Tibial nerve (tissue), 4 donors: ENCODE data around the gene ESRRB. TPM values are rescaled to one million over a fixed set of nuclear protein-coding genes. Genes with fewer than 3 reads are reported as not detected.

Source experiments
- DNase-seq, 2 donors: peaks; one replicate each; pipeline ENCODE4 v3.0.0-alpha.2; 2019; ENCODE audit warnings: low spot score in 2 of 2
- H3K27ac ChIP-seq, 4 donors: fragments of 200-600 bp; sonication (generic) in 3 of 4; one replicate each; pipeline ENCODE4 v1.5.1; 2017 to 2019; ENCODE audit warnings: mild to moderate bottlenecking in 1 of 4
- H3K27me3 ChIP-seq, 2 donors: fragments of 200-600 bp; sonication (generic) in 1 of 2; one replicate each; pipeline versions ENCODE4 v1.5.1 to v1.6.0; 2017 to 2019
- H3K36me3 ChIP-seq, 3 donors: fragments of 200-600 bp; sonication (generic); one replicate each; pipeline ENCODE4 v1.5.1; 2018 to 2019
- H3K4me1 ChIP-seq, 4 donors: fragments of 200-600 bp; sonication (generic) in 3 of 4; one replicate each; pipeline ENCODE4 v1.5.1; 2017 to 2019
- H3K4me3 ChIP-seq, 4 donors: fragments of 200-600 bp; sonication (generic) in 3 of 4; one replicate each; pipeline ENCODE4 v1.5.1; 2017 to 2019; ENCODE audit warnings: mild to moderate bottlenecking in 1 of 4, moderate library complexity in 1 of 4
- H3K9me3 ChIP-seq, 4 donors: fragments of 200-600 bp; sonication (generic) in 3 of 4; one replicate each; pipeline ENCODE4 v1.5.1; 2017 to 2019
- EP300 ChIP-seq, 2 donors: sonication (generic); formaldehyde crosslinking; IDR thresholded peaks; one replicate each; pipeline ENCODE4 v1.6.1; 2017; ENCODE audit warnings: antibody characterized with exemption in 2 of 2, mild to moderate bottlenecking in 1 of 2
- POLR2A ChIP-seq, 2 donors: fragments of 450-650 bp; IDR thresholded peaks; one replicate each; pipeline ENCODE4 v1.6.1; 2017; ENCODE audit warnings: antibody characterized with exemption in 2 of 2, mild to moderate bottlenecking in 2 of 2, moderate library complexity in 2 of 2
- WGBS, 2 donors: methylation state at CpG; one replicate each; pipeline ENCODE4 v1.1.5; 2018; 5-methylcytosine and 5-hydroxymethylcytosine counted together
- total RNA-seq, 4 donors: library from RNA; depleted of rRNA; stranded (reverse); fragments of >200 nt; gene quantifications; one replicate each; pipeline ENCODE4 v1.1.0, GENCODE V29; 2016
- TF ChIP-seq, protein P1 (sequence below), 5 experiments: fragments of 200-600 bp in 3 of 5; fragments of 450-650 bp in 2 of 5; sonication (generic) in 3 of 5; IDR thresholded peaks; one replicate each; pipeline ENCODE4 v1.5.1; 2016 to 2019; ENCODE audit warnings: antibody characterized with exemption in 5 of 5, mild to moderate bottlenecking in 3 of 5, moderate library complexity in 2 of 5

Gene ESRRB
- total RNA-seq, 4 donors from 2014 or later = 0.87 to 1.5 TPM; not detected in 2

DNA sequence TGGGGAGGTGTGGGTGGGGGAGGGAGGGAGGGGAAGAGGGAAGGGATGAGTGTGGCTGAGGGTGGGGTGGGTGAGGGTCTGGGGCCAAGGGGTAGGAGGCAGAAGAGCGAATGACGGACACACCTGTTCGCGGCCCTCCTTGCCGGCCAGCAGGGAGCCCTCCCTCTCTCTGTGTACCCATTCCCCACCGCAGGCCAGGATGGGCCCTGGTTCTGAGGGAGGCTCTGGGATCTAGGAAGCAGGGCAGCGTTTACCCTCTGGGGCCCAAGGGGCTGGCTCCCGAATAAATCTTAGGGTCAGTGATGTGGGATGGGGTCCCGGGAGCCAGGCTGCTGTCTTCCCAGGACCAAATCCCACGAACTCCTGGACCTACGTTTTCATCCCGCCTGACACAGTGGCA lies 46.0 kb upstream of the ESRRB start:
- no peak for TF ChIP-seq POLR2A (IDR thresholded peaks at IDR 0.05)
- TF ChIP-seq, protein P1, sequence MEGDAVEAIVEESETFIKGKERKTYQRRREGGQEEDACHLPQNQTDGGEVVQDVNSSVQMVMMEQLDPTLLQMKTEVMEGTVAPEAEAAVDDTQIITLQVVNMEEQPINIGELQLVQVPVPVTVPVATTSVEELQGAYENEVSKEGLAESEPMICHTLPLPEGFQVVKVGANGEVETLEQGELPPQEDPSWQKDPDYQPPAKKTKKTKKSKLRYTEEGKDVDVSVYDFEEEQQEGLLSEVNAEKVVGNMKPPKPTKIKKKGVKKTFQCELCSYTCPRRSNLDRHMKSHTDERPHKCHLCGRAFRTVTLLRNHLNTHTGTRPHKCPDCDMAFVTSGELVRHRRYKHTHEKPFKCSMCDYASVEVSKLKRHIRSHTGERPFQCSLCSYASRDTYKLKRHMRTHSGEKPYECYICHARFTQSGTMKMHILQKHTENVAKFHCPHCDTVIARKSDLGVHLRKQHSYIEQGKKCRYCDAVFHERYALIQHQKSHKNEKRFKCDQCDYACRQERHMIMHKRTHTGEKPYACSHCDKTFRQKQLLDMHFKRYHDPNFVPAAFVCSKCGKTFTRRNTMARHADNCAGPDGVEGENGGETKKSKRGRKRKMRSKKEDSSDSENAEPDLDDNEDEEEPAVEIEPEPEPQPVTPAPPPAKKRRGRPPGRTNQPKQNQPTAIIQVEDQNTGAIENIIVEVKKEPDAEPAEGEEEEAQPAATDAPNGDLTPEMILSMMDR (IDR thresholded peaks at IDR 0.05) = no peak
- TF ChIP-seq EP300 (IDR thresholded peaks at IDR 0.05) = no peak
- WGBS, 2 donors = 18 to 27% methylated on average over 12 of the region's 12 CpGs
- no peak for DNase-seq
- H3K27ac ChIP-seq = no peak overlapping the region
- H3K27me3 ChIP-seq = peaks cover 0 to 38% of the 10 kb centered on the region in 2 donors
- H3K4me1 ChIP-seq = peaks cover 0 to 4% (median 0%) of the 10 kb centered on the region in 4 donors
- no peaks in the 10 kb centered on the region for H3K36me3 ChIP-seq
- no peaks in the 10 kb centered on the region for H3K9me3 ChIP-seq
- H3K4me3 ChIP-seq = no peak overlapping the region

DNA sequence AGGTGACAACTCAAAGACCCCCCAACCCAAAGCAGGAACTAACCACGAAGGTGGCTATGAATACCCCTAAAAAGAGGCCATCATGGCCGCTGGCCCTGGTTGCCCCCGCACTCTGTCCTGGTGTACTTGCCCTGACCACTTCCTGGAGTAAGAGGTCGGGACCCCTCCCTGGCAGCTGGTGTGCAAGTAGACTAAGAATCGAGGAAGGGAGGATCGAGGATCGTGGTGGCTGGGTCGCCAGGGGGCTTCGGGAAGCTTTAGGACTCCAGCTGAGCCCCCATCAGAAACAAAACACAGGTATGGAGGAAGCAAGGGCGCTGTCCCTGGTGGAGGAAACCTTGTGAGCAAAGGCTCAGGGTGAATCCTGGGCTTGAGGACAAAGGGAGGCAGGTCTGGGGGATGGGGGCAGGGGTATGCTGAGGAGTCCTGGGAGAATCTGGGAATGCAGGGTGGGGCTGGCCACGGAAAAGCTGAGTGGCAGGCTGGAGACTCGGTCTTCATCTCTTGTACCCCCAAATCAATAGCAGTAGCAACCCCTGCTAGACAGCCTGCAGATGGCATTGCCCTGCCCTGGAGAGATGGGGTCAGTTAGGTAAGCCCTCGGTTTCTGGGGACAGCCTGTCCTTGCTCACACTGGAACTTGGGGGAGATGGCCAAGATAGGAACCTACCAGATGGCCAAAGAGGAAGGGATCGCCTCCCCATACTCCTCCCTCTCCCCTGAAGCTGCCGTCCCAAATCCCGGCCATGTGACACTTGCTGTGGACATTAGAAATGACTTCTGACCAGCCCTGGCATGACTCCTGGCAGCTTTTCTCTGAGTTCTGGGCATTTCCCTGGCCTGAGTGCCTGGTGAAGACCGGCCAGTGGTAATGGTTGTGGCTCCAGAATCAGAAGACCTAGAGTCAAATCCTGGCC lies 45.3 kb upstream of the ESRRB start:
- Histone ChIP-seq H3K9me3 (no peaks in the 10 kb centered on the region), H3K4me3 (no peak overlapping the region), H3K27ac (no peak overlapping the region), H3K27me3 (peaks cover 0 to 38% of the 10 kb centered on the region in 2 donors), H3K36me3 (no peaks in the 10 kb centered on the region), H3K4me1 (peaks cover 0 to 4% (median 0%) of the 10 kb centered on the region in 4 donors)
- 50 to 55% methylated on average over 17 of the region's 17 CpGs for WGBS, 2 donors
- DNase-seq = no peak
- TF ChIP-seq, protein P1 (IDR thresholded peaks at IDR 0.05) = no peak
- no peak for TF ChIP-seq EP300 (IDR thresholded peaks at IDR 0.05)
- TF ChIP-seq POLR2A (IDR thresholded peaks at IDR 0.05) = no peak

DNA sequence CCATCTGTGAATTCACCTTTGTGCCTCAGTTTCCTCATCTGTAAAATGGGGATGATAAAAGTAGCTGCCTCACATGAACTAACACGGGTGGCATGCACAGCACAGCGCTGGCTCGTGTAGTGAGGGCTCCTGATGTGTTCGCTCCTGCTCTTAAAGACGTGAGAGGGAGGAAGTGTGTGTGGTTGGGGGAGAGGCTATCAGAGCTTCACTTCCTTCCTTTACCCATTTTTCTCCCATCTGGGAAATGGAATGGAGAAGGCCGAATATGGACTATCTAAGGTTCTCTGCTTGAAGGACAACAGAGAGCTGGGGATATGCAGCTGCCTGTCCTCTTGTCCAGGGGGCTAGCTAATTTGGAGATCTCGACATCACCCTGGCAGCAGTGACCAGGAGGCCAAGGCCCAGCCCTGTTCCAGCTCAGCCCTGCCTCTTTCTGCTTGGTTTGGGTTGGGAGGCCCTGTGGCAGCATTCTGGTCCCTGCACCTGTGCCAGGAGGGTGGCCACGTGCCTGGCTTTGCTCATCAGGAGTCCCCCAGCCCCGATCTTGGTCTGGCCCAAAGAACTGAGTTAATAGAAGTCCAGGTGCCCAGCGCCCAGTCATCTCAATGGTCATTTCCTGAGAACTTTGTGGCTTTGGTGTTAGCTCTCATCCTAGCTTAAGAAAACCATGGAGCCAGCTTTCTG lies 44.5 kb upstream of the ESRRB start:
- no peak overlapping the region for H3K4me3 ChIP-seq
- H3K27ac ChIP-seq = no peak overlapping the region
- H3K36me3 ChIP-seq = no peaks in the 10 kb centered on the region
- H3K9me3 ChIP-seq = no peaks in the 10 kb centered on the region
- WGBS, 2 donors = 81 to 82% methylated on average over 10 of the region's 10 CpGs
- H3K4me1 ChIP-seq = peaks cover 0 to 4% (median 0%) of the 10 kb centered on the region in 4 donors
- no peak for DNase-seq
- TF ChIP-seq POLR2A (IDR thresholded peaks at IDR 0.05) (no peak), EP300 (IDR thresholded peaks at IDR 0.05) (no peak)
- TF ChIP-seq, protein P1 (IDR thresholded peaks at IDR 0.05) = no peak
- H3K27me3 ChIP-seq = peaks cover 0 to 38% of the 10 kb centered on the region in 2 donors

DNA sequence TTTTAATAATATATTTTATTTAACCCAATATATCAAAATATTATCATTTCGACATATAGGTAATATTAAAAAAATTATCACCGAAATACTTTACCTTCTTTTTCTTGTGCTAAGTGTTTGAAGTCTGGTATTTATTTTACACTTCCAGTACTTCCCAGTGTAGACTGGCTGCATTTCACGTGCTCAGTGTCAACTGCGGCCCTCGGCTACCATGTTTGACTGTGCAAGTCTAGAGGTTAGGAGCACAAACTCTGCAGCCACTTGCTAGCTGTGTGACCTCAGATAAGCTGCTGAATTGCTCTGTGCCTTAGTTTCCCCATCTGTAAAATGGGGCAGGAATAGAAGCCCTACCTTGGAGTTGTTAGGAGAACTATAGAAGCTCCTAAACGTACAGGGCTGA lies 42.3 kb upstream of the ESRRB start:
- WGBS, 2 donors = 88 to 90% methylated on average over 6 of the region's 6 CpGs

More for the DNA sequence above, 42.3 kb upstream of the ESRRB start:
- no peaks in the 10 kb centered on the region for H3K9me3 ChIP-seq
- H3K27ac ChIP-seq = no peak overlapping the region
- H3K27me3 ChIP-seq = peaks cover 0 to 30% of the 10 kb centered on the region in 2 donors
- DNase-seq = no peak
- TF ChIP-seq POLR2A (IDR thresholded peaks at IDR 0.05) (no peak), EP300 (IDR thresholded peaks at IDR 0.05) (no peak)
- TF ChIP-seq, protein P1 (IDR thresholded peaks at IDR 0.05) = no peak
- H3K4me3 ChIP-seq = no peak overlapping the region
- H3K36me3 ChIP-seq = no peaks in the 10 kb centered on the region
- H3K4me1 ChIP-seq = peaks cover 0 to 4% (median 0%) of the 10 kb centered on the region in 4 donors
